Calu3 (cell line): ENCODE results near the gene CCL26. TPM values are rescaled to one million over a fixed set of nuclear protein-coding genes. Genes with fewer than 3 reads are reported as not detected.

Experiments used
- BruUV-seq: library from RNA; stranded (reverse); fragments of 400-500 nt; replicated peaks from 2 replicates; lab custom pipeline; 2021; lab: Mats Ljungman, UMichigan
- CTCF ChIA-PET: fragments of 300-600 bp; sonication (Branson Sonifier 250); formaldehyde crosslinking; loops from one replicate; lab custom pipeline; 2022; ENCODE audit warnings: antibody characterized with exemption; lab: Charles Lee
- DNase-seq: peaks from one replicate; pipeline ENCODE4 v3.0.0; 2022
- H3K27ac Mint-ChIP-seq: one replicate; pipeline ENCODE4 v1.8.0; 2022; ENCODE audit warnings: mixed read lengths; ENCODE audit not compliant: unreplicated experiment
- H3K27me3 Mint-ChIP-seq: one replicate; pipeline ENCODE4 v1.8.0; 2022; ENCODE audit warnings: mixed read lengths; ENCODE audit not compliant: unreplicated experiment
- H3K36me3 Mint-ChIP-seq: one replicate; pipeline ENCODE4 v1.8.0; 2022; ENCODE audit warnings: mild to moderate bottlenecking, moderate library complexity, mixed read lengths; ENCODE audit not compliant: insufficient read depth, unreplicated experiment
- H3K4me1 Mint-ChIP-seq: one replicate; pipeline ENCODE4 v1.8.0; 2022; ENCODE audit warnings: mild to moderate bottlenecking, low read depth, mixed read lengths; ENCODE audit not compliant: unreplicated experiment
- H3K4me3 Mint-ChIP-seq: one replicate; pipeline ENCODE4 v1.8.0; 2022; ENCODE audit warnings: mild to moderate bottlenecking, low read depth, moderate library complexity, mixed read lengths; ENCODE audit not compliant: unreplicated experiment
- H3K9me3 Mint-ChIP-seq: one replicate; pipeline ENCODE4 v1.8.0; 2022; ENCODE audit warnings: low read depth, mixed read lengths; ENCODE audit not compliant: unreplicated experiment
- CTCF ChIP-seq: fragments of 200-600 bp; IDR thresholded peaks from one replicate; pipeline ENCODE4 v1.8.0; 2022; ENCODE audit warnings: antibody characterized with exemption; ENCODE audit not compliant: unreplicated experiment
- intact Hi-C: fragments of 100-400 bp; cut with micrococcal nuclease; formaldehyde crosslinking; loops from one replicate; pipeline ENCODE4 v1.10.0; 2022; ENCODE audit not compliant: unreplicated experiment
- total RNA-seq: library from RNA; stranded (reverse); gene quantifications from 2 replicates; pipeline ENCODE4 v1.2.3, GENCODE V29; 2022

The CCL26 gene
- total RNA-seq, 1 experiment from 2014 or later, result not detected

- TF ChIP-seq CTCF, result no peak
- intact Hi-C loops, result loop anchor here (5.0 kb wide), 1 partner anchor 36 kb away; no protein-coding TSS in a partner anchor
- no peak for DNase-seq
- Mint-ChIP-seq H3K4me1 (peaks cover 11% of the 10 kb centered on the region), H3K27me3 (peaks cover 9% of the 10 kb centered on the region), H3K4me3 (peak within 1 kb of the TSS; percentile 88), H3K36me3 (peaks cover 25% of the 10 kb centered on the region), H3K27ac (peak within 1 kb of the TSS; percentile 33), H3K9me3 (peaks cover 3% of the 10 kb centered on the region)
- BruUV-seq, result no TSS peak
- CTCF ChIA-PET, result interaction anchor here (2.0 kb wide), 1 partner anchor 10 kb away, joined by 8 read pairs; no protein-coding TSS in a partner anchor
Observed at GRCh38 chr7:75738604-75738974, 33.4 kb downstream of the CCL26 start, which contains the start of gene HIP1. HIP1 (minus strand) TSS chr7:75738941; CDS start chr7:75738920, 21 bp downstream.

GRCh38 chr7:75737856-75738603 lies 34.0 kb downstream of the CCL26 start:
- DNase-seq, result no peak
- no TSS peak for BruUV-seq
- Mint-ChIP-seq H3K4me1 (peaks cover 11% of the 10 kb centered on the region), H3K9me3 (no peaks in the 10 kb centered on the region), H3K27ac (peak overlapping the region; percentile 33), H3K4me3 (peak overlapping the region; percentile 88), H3K36me3 (peaks cover 21% of the 10 kb centered on the region), H3K27me3 (peaks cover 3% of the 10 kb centered on the region)
- intact Hi-C loops, result loop anchor here (5.0 kb wide), 1 partner anchor 36 kb away; no protein-coding TSS in a partner anchor
- CTCF ChIA-PET, result interaction anchor here (2.0 kb wide), 1 partner anchor 10 kb away, joined by 8 read pairs; no protein-coding TSS in a partner anchor
- no peak for TF ChIP-seq CTCF

DNA sequence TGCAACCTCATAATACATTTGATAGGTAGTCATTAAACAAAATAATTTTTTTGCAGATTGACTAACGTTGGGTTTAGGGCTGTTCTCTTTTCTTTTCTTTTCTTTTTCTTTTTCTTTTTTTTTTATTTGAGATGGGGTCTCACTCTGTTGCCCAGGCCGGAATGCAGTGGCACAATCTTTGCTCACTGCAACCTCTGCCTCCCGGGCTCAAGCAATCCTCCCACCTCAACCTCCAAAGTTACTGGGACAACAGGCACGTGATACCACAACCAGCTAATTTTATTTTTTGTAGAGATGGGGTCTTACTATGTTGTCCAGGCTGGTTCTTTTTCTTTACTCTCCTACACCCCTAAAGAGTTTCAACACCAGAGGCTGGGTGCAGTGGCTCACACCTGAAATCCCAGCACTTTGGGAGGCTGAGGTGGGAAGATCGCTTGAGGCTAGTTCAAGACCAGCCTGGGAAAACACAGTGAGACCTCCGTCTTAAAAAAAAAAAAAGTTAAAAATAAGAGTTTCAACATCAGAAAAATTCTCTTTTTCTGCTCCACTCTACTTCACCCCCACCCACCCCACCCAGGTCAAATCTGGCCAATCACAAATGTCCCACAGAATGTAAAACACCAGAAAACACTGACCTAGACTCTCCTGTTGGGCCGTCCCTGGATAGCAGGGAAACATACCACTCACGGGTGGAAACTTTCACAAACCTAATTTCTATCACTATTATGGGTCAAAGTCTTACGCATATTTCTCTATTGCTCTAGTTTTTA lies 36.2 kb downstream of the CCL26 start:
- H3K27ac Mint-ChIP-seq, result no peak overlapping the region
- H3K36me3 Mint-ChIP-seq, result peaks cover 17% of the 10 kb centered on the region
- no peak overlapping the region for H3K4me3 Mint-ChIP-seq
- no peaks in the 10 kb centered on the region for H3K27me3 Mint-ChIP-seq
- no peak for TF ChIP-seq CTCF
- intact Hi-C loops, result loop anchor here (5.0 kb wide), 1 partner anchor 33 kb away; no protein-coding TSS in a partner anchor
- no TSS peak for BruUV-seq
- CTCF ChIA-PET, result no interaction called here
- H3K4me1 Mint-ChIP-seq, result peaks cover 4% of the 10 kb centered on the region
- no peak for DNase-seq
- H3K9me3 Mint-ChIP-seq, result no peaks in the 10 kb centered on the region

- H3K27ac Mint-ChIP-seq, result no peak overlapping the region
- DNase-seq, result no peak
- CTCF ChIA-PET, result no interaction called here
- peaks cover 17% of the 10 kb centered on the region for H3K36me3 Mint-ChIP-seq
- no peak overlapping the region for H3K4me3 Mint-ChIP-seq
- no peaks in the 10 kb centered on the region for H3K9me3 Mint-ChIP-seq
- no peak for TF ChIP-seq CTCF
- H3K4me1 Mint-ChIP-seq, result no peaks in the 10 kb centered on the region
- no peaks in the 10 kb centered on the region for H3K27me3 Mint-ChIP-seq
- no TSS peak for BruUV-seq
- intact Hi-C loops, result loop anchor here (5.0 kb wide), 1 partner anchor 33 kb away; no protein-coding TSS in a partner anchor
Observed at GRCh38 chr7:75734586-75735458, 37.2 kb downstream of the CCL26 start.
